Suprapubic skin (tissue), 4 donors: Measurements from ENCODE around the gene ID4. TPM values are rescaled to one million over a fixed set of nuclear protein-coding genes. Genes with fewer than 3 reads are reported as not detected.

Source experiments
- DNase-seq, 2 donors: peaks; one replicate each; pipeline ENCODE4 v3.0.0-alpha.2; 2019; ENCODE audit warnings: low spot score in 2 of 2
- H3K27ac ChIP-seq: fragments of 200-600 bp; sonication (generic); one replicate; pipeline ENCODE4 v1.5.1; 2019
- H3K27me3 ChIP-seq: fragments of 200-600 bp; sonication (generic); one replicate; pipeline ENCODE4 v1.5.1; 2019
- H3K36me3 ChIP-seq: fragments of 200-600 bp; sonication (generic); one replicate; pipeline ENCODE4 v1.5.1; 2019
- H3K4me1 ChIP-seq: fragments of 200-600 bp; sonication (generic); one replicate; pipeline ENCODE4 v1.5.1; 2019
- H3K4me3 ChIP-seq: fragments of 200-600 bp; sonication (generic); one replicate; pipeline ENCODE4 v1.5.1; 2019; ENCODE audit warnings: mild to moderate bottlenecking
- H3K9me3 ChIP-seq: fragments of 200-600 bp; sonication (generic); one replicate; pipeline ENCODE4 v1.5.1; 2019
- CTCF ChIP-seq, 2 donors: fragments of 200-600 bp in 1 of 2; fragments of 450-650 bp in 1 of 2; sonication (generic) in 1 of 2; IDR thresholded peaks; one replicate each; pipeline ENCODE4 v1.5.1; 2016 to 2019; ENCODE audit warnings: antibody characterized with exemption in 2 of 2, mild to moderate bottlenecking in 1 of 2, moderate library complexity in 1 of 2
- EP300 ChIP-seq: sonication (generic); formaldehyde crosslinking; IDR thresholded peaks from one replicate; pipeline ENCODE4 v1.6.1; 2017; ENCODE audit warnings: antibody characterized with exemption
- POLR2A ChIP-seq, 2 donors: fragments of 450-650 bp; IDR thresholded peaks; one replicate each; pipeline ENCODE4 v1.6.1; 2017; ENCODE audit warnings: antibody characterized with exemption in 2 of 2, mild to moderate bottlenecking in 2 of 2, moderate library complexity in 2 of 2
- POLR2AphosphoS5 ChIP-seq, 3 donors: sonication (generic); formaldehyde crosslinking; IDR thresholded peaks; one replicate each; pipeline ENCODE4 v1.6.1; 2017; ENCODE audit warnings: antibody characterized with exemption in 3 of 3
- WGBS: methylation state at CpG from one replicate; pipeline ENCODE4 v1.1.5; 2018; 5-methylcytosine and 5-hydroxymethylcytosine counted together
- total RNA-seq, 4 donors: library from RNA; depleted of rRNA; stranded (reverse); fragments of >200 nt; gene quantifications; one replicate each; pipeline ENCODE4 v1.1.0, GENCODE V29; 2016

Gene ID4
- total RNA-seq, 4 donors from 2014 or later, result 124 to 295 (median 157) TPM

- no peaks in the 10 kb centered on the region for H3K9me3 ChIP-seq
- peaks cover 14% of the 10 kb centered on the region for H3K4me1 ChIP-seq
- no peak for DNase-seq
- TF ChIP-seq CTCF (IDR thresholded peaks at IDR 0.05) (no peak), POLR2AphosphoS5 (IDR thresholded peaks at IDR 0.05) (no peak), EP300 (no peak), POLR2A (IDR thresholded peaks at IDR 0.05) (no peak)
- no peak overlapping the region for H3K4me3 ChIP-seq
- 81% methylated on average over 10 of the region's 10 CpGs for WGBS
- no peaks in the 10 kb centered on the region for H3K27me3 ChIP-seq
- no peak overlapping the region for H3K27ac ChIP-seq
- no peaks in the 10 kb centered on the region for H3K36me3 ChIP-seq
Observed at GRCh38 chr6:19845266-19846041, 8.3 kb downstream of the ID4 start.

- peaks cover 7% of the 10 kb centered on the region for H3K4me1 ChIP-seq
- H3K36me3 ChIP-seq, result no peaks in the 10 kb centered on the region
- no peak overlapping the region for H3K27ac ChIP-seq
- no peak overlapping the region for H3K4me3 ChIP-seq
- no peaks in the 10 kb centered on the region for H3K9me3 ChIP-seq
- no peaks in the 10 kb centered on the region for H3K27me3 ChIP-seq
- DNase-seq, result no peak
- 77% methylated on average over 2 of the region's 2 CpGs for WGBS
- TF ChIP-seq POLR2AphosphoS5 (IDR thresholded peaks at IDR 0.05) (no peak), CTCF (IDR thresholded peaks at IDR 0.05) (no peak), POLR2A (IDR thresholded peaks at IDR 0.05) (no peak), EP300 (no peak)
Observed at GRCh38 chr6:19848465-19849029, 11.4 kb downstream of the ID4 start.

DNA sequence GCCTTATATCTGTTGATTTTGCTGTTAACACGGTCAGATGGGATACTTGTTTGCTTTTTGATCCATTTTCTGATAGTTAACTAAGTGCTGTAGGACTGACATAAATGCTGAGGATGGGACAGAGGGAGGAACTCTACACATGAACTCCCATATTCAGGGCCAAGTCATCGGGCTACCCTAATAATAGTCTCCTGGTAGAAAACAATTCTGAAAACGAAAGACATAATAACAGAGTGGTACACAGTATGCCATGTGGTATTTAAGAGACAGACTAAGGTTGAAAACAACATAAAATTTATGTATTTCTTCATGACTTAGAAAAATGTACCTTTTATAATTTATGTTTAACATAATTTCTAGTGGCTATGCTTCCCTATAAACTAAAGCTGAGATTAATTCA is 12.0 kb downstream of the ID4 start:
- H3K4me3 ChIP-seq, result no peak overlapping the region
- H3K27ac ChIP-seq, result no peak overlapping the region
- DNase-seq, result no peak
- no peaks in the 10 kb centered on the region for H3K36me3 ChIP-seq
- no peak for TF ChIP-seq POLR2AphosphoS5 (IDR thresholded peaks at IDR 0.05)
- no peak for TF ChIP-seq POLR2A (IDR thresholded peaks at IDR 0.05)
- no peak for TF ChIP-seq CTCF (IDR thresholded peaks at IDR 0.05)
- TF ChIP-seq EP300, result no peak
- H3K9me3 ChIP-seq, result no peaks in the 10 kb centered on the region
- H3K4me1 ChIP-seq, result peaks cover 7% of the 10 kb centered on the region
- WGBS, result 78% methylated on average over 3 of the region's 3 CpGs
- no peaks in the 10 kb centered on the region for H3K27me3 ChIP-seq

DNA sequence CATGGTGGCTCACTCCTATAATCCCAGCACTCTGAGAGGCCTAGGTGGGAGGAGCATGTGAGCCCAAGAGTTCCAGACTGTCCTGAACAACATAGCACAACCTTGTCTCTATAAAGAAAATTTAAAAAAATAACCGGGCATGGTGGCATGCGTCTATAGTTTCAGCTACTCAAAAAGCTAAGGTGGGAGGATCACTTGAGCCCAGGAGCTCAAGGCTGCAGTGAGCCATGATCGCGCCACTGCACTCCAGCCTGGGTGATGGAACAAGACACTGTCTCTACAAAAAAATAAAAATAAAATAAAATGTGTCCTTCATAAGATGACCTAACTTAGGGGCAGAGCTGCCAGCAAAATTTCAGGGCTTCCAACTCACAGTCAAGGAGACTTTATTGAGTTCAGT is 12.6 kb downstream of the ID4 start:
- Histone ChIP-seq H3K27me3 (no peaks in the 10 kb centered on the region), H3K27ac (no peak overlapping the region), H3K4me3 (no peak overlapping the region), H3K4me1 (peaks cover 7% of the 10 kb centered on the region), H3K36me3 (no peaks in the 10 kb centered on the region), H3K9me3 (no peaks in the 10 kb centered on the region)
- TF ChIP-seq CTCF (IDR thresholded peaks at IDR 0.05), result no peak
- TF ChIP-seq EP300, result no peak
- no peak for TF ChIP-seq POLR2A (IDR thresholded peaks at IDR 0.05)
- TF ChIP-seq POLR2AphosphoS5 (IDR thresholded peaks at IDR 0.05), result no peak
- no peak for DNase-seq
- WGBS, result 91% methylated on average over 4 of the region's 4 CpGs

DNA sequence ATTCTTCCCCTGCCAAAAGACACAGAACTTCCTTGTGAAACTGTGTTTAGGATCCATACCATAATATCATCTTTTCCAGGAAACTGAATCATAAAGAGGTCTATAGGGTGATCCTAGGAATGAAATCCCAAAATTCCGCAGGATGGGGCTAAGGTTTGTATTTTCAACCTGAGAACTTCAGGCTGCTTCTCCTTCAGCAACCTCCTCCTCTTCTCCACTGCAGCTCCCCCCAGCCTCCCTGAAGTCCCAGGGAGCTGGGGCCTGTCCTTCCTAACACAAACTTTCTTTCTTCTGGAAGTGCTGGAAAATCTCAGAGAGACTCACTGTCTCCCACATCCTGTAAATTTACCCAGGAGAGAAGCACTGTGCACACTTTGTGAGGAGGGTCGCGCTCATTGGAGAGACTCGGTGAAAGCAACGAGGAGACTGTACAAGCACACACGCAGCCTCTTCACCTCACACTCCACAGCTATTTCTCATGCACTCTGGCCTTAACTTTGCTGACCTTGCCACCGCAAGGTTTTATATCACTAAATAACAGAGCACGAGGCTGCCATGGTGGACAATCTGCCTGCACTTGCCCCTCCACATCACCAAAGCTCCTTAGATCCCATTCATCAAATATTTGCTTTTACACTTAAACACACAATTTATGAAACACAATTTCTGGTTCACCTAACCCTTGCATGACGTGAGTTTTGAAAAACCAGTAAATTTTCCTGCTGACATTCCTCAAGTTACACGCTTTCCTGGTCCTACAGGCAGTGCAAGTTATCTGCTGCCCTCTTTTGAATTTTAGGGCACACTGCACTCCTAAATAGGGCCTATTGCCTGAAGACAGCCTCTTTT is 14.3 kb downstream of the ID4 start:
- peak; percentile 75 to 78 for TF ChIP-seq CTCF (IDR thresholded peaks at IDR 0.05)
- no peak for TF ChIP-seq POLR2A (IDR thresholded peaks at IDR 0.05)
- DNase-seq, result no peak
- no peak overlapping the region for H3K4me3 ChIP-seq
- no peaks in the 10 kb centered on the region for H3K36me3 ChIP-seq
- no peaks in the 10 kb centered on the region for H3K9me3 ChIP-seq
- WGBS, result 37% methylated on average over 10 of the region's 10 CpGs
- peaks cover 7% of the 10 kb centered on the region for H3K4me1 ChIP-seq
- peak overlapping the region; percentile 18 for H3K27ac ChIP-seq
- no peaks in the 10 kb centered on the region for H3K27me3 ChIP-seq
